MM.1S (cell line): ENCODE results near the gene ELMOD1.

Experiments used
- DNase-seq: peaks from one replicate; pipeline ENCODE4 v3.0.0-alpha.2; 2015
- H2AFZ ChIP-seq: fragments of 300-600 bp; sonication (generic); 2 replicates; pipeline ENCODE4 v1.6.0; 2016; ENCODE audit warnings: antibody characterized with exemption, low read length
- H3F3A ChIP-seq: fragments of 300-600 bp; sonication (generic); 2 replicates; pipeline ENCODE4 v1.6.1; 2016; ENCODE audit warnings: mild to moderate bottlenecking, antibody characterized with exemption, low read length, moderate library complexity, mixed read lengths; ENCODE audit not compliant: insufficient read depth
- H3K27ac ChIP-seq: fragments of 300-600 bp; sonication (generic); 2 replicates; pipeline ENCODE4 v1.5.1; 2016; ENCODE audit warnings: mild to moderate bottlenecking, low read length
- H3K27me3 ChIP-seq: fragments of 300-600 bp; sonication (generic); replicated peaks from 2 replicates; pipeline ENCODE4 v1.6.0; 2016; ENCODE audit warnings: low read length; ENCODE audit not compliant: insufficient read depth
- H3K36me3 ChIP-seq: fragments of 300-600 bp; sonication (generic); replicated peaks from 2 replicates; pipeline ENCODE4 v1.6.1; 2016; ENCODE audit warnings: mild to moderate bottlenecking, low read length, mixed read lengths; ENCODE audit not compliant: insufficient read depth
- H3K4me1 ChIP-seq: fragments of 300-600 bp; sonication (generic); 2 replicates; pipeline ENCODE4 v1.6.1; 2016; ENCODE audit warnings: low read length, mixed read lengths
- H3K4me2 ChIP-seq: fragments of 300-600 bp; sonication (generic); 2 replicates; pipeline ENCODE4 v1.6.0; 2016; ENCODE audit warnings: low read depth, low read length
- H3K4me3 ChIP-seq: fragments of 300-600 bp; sonication (generic); 2 replicates; pipeline ENCODE4 v1.5.1; 2016; ENCODE audit warnings: low read length, mixed read lengths
- H3K79me2 ChIP-seq: fragments of 300-600 bp; sonication (generic); 2 replicates; pipeline ENCODE4 v1.6.1; 2016; ENCODE audit warnings: mixed run types, low read length, mixed read lengths
- H3K9ac ChIP-seq: fragments of 300-600 bp; sonication (generic); 2 replicates; pipeline ENCODE4 v1.6.1; 2016; ENCODE audit warnings: low read length, mixed read lengths
- H3K9me2 ChIP-seq: fragments of 300-600 bp; sonication (generic); replicated peaks from 2 replicates; pipeline ENCODE4 v1.6.1; 2016; ENCODE audit warnings: mild to moderate bottlenecking, low read length, mixed read lengths; ENCODE audit not compliant: insufficient read depth
- H3K9me3 ChIP-seq: fragments of 300-600 bp; sonication (generic); replicated peaks from 2 replicates; pipeline ENCODE4 v1.6.1; 2016; ENCODE audit warnings: mild to moderate bottlenecking, low read length, mixed read lengths; ENCODE audit not compliant: insufficient read depth
- H4K20me1 ChIP-seq: fragments of 300-600 bp; sonication (generic); 2 replicates; pipeline ENCODE4 v1.6.1; 2016; ENCODE audit warnings: mild to moderate bottlenecking, low read length, moderate library complexity, mixed read lengths; ENCODE audit not compliant: insufficient read depth
- EZH2 ChIP-seq: fragments of 300-600 bp; sonication (generic); optimal IDR thresholded peaks from 2 replicates; pipeline ENCODE3; 2017; ENCODE audit warnings: low read depth, mild to moderate bottlenecking, antibody characterized with exemption, low read length, mixed read lengths
- EZH2phosphoT487 ChIP-seq: fragments of 300-600 bp; sonication (generic); IDR thresholded peaks from 2 replicates; pipeline ENCODE4 v1.6.1; 2018; ENCODE audit warnings: antibody characterized with exemption, low read length
- TF ChIP-seq, protein P1 (sequence below): fragments of 300-600 bp; sonication (generic); IDR thresholded peaks from 2 replicates; pipeline ENCODE4 v1.5.1; 2016; ENCODE audit warnings: antibody characterized with exemption, low read length, mixed read lengths

ELMOD1 gene

DNA sequence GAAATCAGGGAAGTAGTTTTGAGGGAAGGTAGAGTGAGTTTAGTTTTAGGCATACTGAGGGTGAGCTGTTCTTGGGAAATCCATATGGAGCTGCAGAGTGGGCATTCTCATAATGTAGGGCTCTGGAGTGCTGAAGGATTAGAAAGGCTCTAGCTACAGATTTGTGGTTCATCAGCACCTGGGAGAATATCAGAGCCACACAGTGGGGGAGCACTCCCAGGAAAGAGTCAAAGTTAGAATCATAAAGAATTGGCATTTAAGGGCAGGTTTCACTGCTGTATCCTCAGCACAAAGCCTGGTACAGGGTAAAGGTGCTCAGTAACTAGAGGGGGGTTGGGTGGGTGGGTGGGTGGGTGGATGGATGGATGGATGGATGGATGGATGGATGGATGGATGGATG, 68.4 kb downstream of the ELMOD1 start:
- H3K4me3 ChIP-seq, result no peak overlapping the region

DNA sequence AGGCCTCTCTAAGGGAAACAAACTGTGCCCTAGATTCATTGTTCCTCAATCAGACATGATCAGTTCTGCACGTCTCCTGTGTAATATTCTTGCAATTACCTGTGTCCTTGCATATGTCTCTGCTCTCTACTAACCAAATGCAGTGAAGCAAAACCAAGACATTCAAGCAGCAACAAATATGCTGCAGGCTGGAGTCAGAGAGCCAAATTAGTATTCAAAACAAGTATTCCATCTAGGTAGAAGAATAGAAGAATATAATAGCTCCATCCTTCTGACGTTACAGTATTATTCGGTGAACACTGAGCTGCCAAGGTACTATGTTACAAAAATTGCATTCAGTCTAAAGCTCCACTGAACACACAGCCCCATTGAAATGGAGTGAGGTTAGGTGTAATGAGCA, 69.1 kb downstream of the ELMOD1 start:
- no peaks in the 10 kb centered on the region for H3K4me1 ChIP-seq
- H3K9me3 ChIP-seq, result no peaks in the 10 kb centered on the region
- no peak overlapping the region for H3K9ac ChIP-seq
- no peaks in the 10 kb centered on the region for H3K27me3 ChIP-seq
- H3K27ac ChIP-seq, result no peak overlapping the region
- TF ChIP-seq EZH2phosphoT487 (no peak), EZH2 (no peak)
- TF ChIP-seq, protein P1, sequence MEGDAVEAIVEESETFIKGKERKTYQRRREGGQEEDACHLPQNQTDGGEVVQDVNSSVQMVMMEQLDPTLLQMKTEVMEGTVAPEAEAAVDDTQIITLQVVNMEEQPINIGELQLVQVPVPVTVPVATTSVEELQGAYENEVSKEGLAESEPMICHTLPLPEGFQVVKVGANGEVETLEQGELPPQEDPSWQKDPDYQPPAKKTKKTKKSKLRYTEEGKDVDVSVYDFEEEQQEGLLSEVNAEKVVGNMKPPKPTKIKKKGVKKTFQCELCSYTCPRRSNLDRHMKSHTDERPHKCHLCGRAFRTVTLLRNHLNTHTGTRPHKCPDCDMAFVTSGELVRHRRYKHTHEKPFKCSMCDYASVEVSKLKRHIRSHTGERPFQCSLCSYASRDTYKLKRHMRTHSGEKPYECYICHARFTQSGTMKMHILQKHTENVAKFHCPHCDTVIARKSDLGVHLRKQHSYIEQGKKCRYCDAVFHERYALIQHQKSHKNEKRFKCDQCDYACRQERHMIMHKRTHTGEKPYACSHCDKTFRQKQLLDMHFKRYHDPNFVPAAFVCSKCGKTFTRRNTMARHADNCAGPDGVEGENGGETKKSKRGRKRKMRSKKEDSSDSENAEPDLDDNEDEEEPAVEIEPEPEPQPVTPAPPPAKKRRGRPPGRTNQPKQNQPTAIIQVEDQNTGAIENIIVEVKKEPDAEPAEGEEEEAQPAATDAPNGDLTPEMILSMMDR, result no peak
- H3K4me3 ChIP-seq, result no peak overlapping the region
- H4K20me1 ChIP-seq, result no peaks in the 10 kb centered on the region
- no peak overlapping the region for H2AFZ ChIP-seq
- no peaks in the 10 kb centered on the region for H3K79me2 ChIP-seq
- no peak for DNase-seq
- H3K36me3 ChIP-seq, result no peaks in the 10 kb centered on the region
- no peaks in the 10 kb centered on the region for H3K9me2 ChIP-seq
- no peak overlapping the region for H3K4me2 ChIP-seq
- H3F3A ChIP-seq, result no peaks in the 10 kb centered on the region

More for the DNA sequence above, 68.4 kb downstream of the ELMOD1 start:
- no peak overlapping the region for H3K27ac ChIP-seq
- no peaks in the 10 kb centered on the region for H3F3A ChIP-seq
- H3K4me1 ChIP-seq, result no peaks in the 10 kb centered on the region
- TF ChIP-seq EZH2phosphoT487, result no peak
- TF ChIP-seq EZH2, result no peak
- TF ChIP-seq, protein P1, result no peak
- no peak overlapping the region for H3K4me2 ChIP-seq
- H3K79me2 ChIP-seq, result no peaks in the 10 kb centered on the region
- no peak for DNase-seq
- H3K27me3 ChIP-seq, result no peaks in the 10 kb centered on the region
- no peaks in the 10 kb centered on the region for H4K20me1 ChIP-seq
- no peaks in the 10 kb centered on the region for H3K9me3 ChIP-seq
- H3K9ac ChIP-seq, result no peak overlapping the region
- no peaks in the 10 kb centered on the region for H3K9me2 ChIP-seq
- H3K36me3 ChIP-seq, result no peaks in the 10 kb centered on the region
- H2AFZ ChIP-seq, result no peak overlapping the region

DNA sequence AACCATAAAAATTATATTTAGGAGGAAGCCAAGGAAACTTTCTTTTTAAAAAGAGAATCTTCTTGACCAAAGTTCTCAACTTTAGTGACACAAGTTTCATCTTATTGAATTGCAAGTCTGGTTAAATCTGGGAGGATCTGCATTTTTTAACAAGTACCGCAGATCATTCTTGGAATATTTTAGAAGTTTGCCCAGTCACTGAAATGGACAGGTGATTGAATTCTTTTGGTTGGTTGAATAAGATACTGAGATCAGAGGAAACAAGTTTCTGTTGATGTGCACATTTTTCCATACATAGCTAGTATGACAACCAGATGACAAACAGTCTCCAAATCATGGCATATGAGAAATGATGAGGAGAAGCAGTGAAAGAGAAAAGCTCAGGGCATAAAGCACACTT, 70.7 kb downstream of the ELMOD1 start:
- no peak overlapping the region for H3K9ac ChIP-seq
- DNase-seq, result no peak
- no peaks in the 10 kb centered on the region for H3F3A ChIP-seq
- no peaks in the 10 kb centered on the region for H3K36me3 ChIP-seq
- no peaks in the 10 kb centered on the region for H3K4me1 ChIP-seq
- TF ChIP-seq EZH2, result no peak
- no peak for TF ChIP-seq EZH2phosphoT487
- TF ChIP-seq, protein P1, result no peak
- H2AFZ ChIP-seq, result no peak overlapping the region
- H4K20me1 ChIP-seq, result no peaks in the 10 kb centered on the region
- H3K9me2 ChIP-seq, result no peaks in the 10 kb centered on the region
- H3K79me2 ChIP-seq, result no peaks in the 10 kb centered on the region
- H3K27me3 ChIP-seq, result no peaks in the 10 kb centered on the region
- no peak overlapping the region for H3K27ac ChIP-seq
- no peaks in the 10 kb centered on the region for H3K9me3 ChIP-seq
- no peak overlapping the region for H3K4me3 ChIP-seq
- no peak overlapping the region for H3K4me2 ChIP-seq
